ENCODE data around the gene ABHD1.

GRCh38 chr2:27134781-27135477 lies 11.3 kb downstream of the ABHD1 start:
- no peak for TF ChIP-seq CTCF (IDR thresholded peaks at IDR 0.05)
- TF ChIP-seq EP300 (IDR thresholded peaks at IDR 0.05): no peak
- no peak for TF ChIP-seq POLR2AphosphoS5 (IDR thresholded peaks at IDR 0.05)

Data from sigmoid colon (tissue), 4 donors.